ENCODE results near the gene PAK5.

The PAK5 gene

GRCh38 chr20:9523636-9524035 is 315.2 kb downstream of the PAK5 start:
- DNase-seq (ENCODE audit: low spot score) (no peak), FAIRE-seq (no peak)

DNA sequence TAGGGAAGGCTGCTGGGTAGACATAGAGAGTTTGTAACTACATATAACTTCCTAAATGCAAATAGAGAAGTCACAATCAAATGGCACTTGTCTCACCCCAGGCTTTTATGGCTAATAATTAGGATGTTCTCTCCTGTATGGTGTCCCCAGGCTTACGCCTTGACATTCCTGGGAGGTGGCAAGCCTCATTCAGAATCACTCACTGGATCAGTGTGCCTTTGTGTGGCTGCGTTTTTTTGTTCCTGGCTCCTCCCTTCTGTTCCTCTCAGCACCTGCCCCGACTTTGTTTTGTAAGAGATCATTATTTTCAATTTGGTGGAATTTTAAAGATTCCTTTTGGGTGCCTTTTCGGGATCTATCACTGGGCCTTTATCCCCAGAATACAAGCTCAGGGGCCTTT is 318.8 kb downstream of the PAK5 start:
- no peak for DNase-seq (ENCODE audit: low spot score)
- FAIRE-seq: no peak

GRCh38 chr20:9518576-9519175 is 320.2 kb downstream of the PAK5 start:
- FAIRE-seq (no peak), DNase-seq (ENCODE audit: low spot score) (no peak)

- DNase-seq (ENCODE audit: low spot score) (no peak), FAIRE-seq (no peak)
Observed at GRCh38 chr20:9517297-9518162, 321.3 kb downstream of the PAK5 start.

DNA sequence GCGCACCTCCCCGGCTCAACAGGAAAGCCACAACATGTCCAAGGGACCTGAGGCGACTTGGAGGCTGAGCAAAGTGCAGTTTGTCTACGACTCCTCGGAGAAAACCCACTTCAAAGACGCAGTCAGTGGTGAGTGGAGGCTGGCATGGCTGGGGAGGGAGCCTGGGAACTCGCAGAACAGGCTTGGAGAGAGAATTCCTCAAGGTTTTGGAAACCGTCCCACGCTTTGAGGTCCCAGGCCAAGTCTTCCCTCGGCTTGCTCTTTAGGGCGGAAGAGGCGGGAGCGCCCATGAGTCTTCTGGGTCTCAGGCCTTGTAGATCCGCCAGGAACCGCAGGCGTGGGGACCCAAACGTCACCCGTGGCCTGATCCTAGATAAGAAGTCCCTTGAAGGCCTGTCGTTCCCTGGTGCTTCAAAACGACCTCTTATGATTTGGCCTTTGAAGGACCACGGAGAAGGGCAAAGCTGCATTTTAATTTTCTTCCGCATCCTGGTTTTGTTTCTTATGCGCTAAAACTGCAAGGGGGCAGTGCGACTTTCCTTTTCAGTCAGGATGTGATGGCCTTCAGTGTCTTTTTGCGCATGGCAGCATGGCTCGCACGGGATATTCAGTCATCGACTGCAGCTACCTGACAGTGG is 322.5 kb downstream of the PAK5 start:
- DNase-seq (ENCODE audit: low spot score) (no peak), FAIRE-seq (no peak)

- no peak for FAIRE-seq
- DNase-seq (ENCODE audit: low spot score): no peak
Observed at GRCh38 chr20:9515741-9516233, 323.1 kb downstream of the PAK5 start.

- no peak for FAIRE-seq
- no peak for DNase-seq (ENCODE audit: low spot score)
Observed at GRCh38 chr20:9515214-9515585, 323.7 kb downstream of the PAK5 start.

- FAIRE-seq (no peak), DNase-seq (ENCODE audit: low spot score) (no peak)
Observed at GRCh38 chr20:9514461-9515213, 324.2 kb downstream of the PAK5 start, which contains the start of gene LAMP5. Gene LAMP5, plus strand, starts transcription at chr20:9514590. Its CDS starts 263 bp downstream, at chr20:9514853.

GRCh38 chr20:9514072-9514460 is 324.8 kb downstream of the PAK5 start:
- no peak for DNase-seq (ENCODE audit: low spot score)
- FAIRE-seq: no peak

- no peak for FAIRE-seq
- DNase-seq (ENCODE audit: low spot score): no peak
Observed at GRCh38 chr20:9510911-9511310, 328.0 kb downstream of the PAK5 start.

DNA sequence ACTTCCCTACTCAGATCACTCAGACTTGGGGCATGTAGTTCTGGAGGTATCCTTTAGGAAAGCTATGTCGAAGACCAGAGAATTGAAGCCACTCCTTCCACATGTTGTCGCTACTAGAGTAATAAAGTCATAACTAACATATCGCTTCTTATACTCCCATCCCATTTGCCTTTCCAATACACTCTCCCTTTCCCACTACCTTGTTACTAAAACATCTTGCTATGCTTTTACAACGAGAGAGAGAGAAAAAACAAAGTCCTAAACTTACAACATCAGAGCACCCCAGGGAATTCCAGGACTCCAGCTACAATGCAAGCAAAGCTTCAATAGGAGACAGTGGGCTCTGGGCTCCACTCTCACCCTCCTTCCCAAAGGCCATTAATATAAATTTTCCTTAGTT is 329.6 kb downstream of the PAK5 start:
- FAIRE-seq: no peak

GRCh38 chr20:9508696-9509178 is 330.1 kb downstream of the PAK5 start:
- DNase-seq (ENCODE audit: low spot score): no peak
- no peak for FAIRE-seq

More for the DNA sequence above, 329.6 kb downstream of the PAK5 start:
- DNase-seq (ENCODE audit: low spot score): no peak

- no peak for FAIRE-seq
- no peak for DNase-seq (ENCODE audit: low spot score)
Observed at GRCh38 chr20:9508240-9508661, 330.6 kb downstream of the PAK5 start.

GRCh38 chr20:9507544-9508239 is 331.2 kb downstream of the PAK5 start:
- DNase-seq (ENCODE audit: low spot score) (no peak), FAIRE-seq (no peak)

DNA sequence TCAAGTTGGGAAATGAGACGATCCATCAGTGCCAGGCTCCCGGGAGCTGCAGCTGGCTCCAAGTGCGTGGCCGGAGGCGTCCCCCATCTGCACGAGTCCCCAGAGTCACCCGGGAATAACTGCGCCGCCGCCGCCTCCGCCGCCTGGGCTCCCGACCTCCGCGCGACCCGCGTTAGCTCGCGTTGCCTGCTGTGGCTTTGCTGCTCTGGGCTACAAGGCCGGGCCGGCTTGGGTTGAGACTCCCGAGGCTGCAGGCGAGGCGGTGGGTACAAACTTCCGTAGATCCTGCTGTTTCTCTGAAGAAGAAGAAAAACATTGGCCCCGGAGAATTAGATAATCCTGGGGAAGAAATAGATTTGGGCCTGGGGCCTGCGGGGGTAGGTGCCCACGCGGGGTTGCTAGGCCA is 331.9 kb downstream of the PAK5 start:
- DNase-seq (ENCODE audit: low spot score) (no peak), FAIRE-seq (no peak)

GRCh38 chr20:9506280-9506821 is 332.5 kb downstream of the PAK5 start:
- no peak for DNase-seq (ENCODE audit: low spot score)
- no peak for FAIRE-seq

DNA sequence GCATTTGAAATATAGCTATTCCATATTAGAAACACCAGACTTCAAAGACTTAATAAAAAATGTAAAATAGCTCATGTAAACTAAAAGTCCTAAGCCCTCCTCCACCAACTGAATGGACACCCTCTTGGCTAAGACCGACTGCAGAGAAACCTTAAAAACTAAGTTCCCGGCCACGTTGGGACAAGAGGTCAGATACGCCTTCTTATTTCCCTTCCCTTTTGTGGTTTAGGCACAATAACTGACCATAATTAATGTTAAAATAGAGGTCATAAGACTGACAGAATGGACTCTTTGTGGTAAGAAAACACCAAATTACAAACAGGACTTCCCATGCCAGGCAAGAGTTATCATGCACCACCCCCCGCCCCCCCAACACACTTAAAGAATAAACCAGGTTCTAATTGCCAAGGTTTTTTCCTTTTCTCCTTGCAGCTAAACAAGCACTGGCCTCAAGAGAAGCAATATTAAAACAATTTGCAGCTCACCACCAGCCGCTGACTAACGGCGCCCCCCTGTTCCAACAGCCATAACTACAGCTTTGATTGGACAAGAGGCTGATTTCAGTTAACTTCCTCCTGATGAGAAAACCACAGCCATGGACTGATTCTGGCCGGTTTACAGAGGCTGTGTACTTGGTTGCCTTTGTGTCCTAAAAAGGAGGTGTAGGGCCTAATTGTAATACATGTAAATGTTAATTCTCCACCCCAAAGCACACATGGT is 335.2 kb downstream of the PAK5 start:
- DNase-seq (ENCODE audit: low spot score): no peak
- no peak for FAIRE-seq

DNA sequence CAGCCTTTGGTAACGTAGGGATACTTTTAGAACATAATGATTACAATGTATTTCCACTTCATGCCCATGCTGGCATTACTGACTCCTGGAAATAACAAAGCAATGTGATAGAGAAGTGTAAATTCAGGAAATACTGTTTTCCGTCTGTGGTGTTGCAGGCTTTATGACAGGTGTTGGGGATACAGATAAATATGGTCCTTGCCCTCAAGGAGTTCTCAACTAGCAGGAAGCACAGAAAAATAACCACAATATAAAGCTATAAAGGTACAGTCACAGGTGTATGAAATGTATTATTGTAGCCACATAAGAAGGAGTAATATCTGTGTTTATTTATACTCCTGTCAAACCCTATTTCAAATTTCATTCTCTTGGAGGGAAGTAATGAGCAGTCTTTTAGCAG is 337.4 kb downstream of the PAK5 start:
- FAIRE-seq: no peak

DNA sequence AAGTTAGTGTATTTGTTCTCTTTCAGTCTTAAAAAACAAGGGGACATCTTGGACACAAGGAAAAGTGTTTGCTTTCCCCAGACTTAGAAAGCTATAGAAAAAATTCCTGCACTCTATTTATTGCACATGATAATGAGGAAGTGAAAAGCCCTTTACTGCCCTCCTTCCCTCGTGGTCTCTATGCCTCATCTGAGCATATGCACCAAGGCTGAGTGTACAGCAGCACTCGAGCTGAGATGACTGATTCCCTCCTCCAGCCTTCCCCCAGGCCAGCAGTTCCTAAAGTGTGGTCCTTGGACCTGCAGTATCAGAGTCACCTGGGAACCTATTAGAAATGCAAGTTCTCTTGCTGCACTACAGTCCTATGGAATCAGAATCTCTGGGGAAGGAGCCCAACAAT is 338.8 kb downstream of the PAK5 start:
- no peak for DNase-seq (ENCODE audit: low spot score)
- no peak for FAIRE-seq

More for the DNA sequence above, 337.4 kb downstream of the PAK5 start:
- DNase-seq (ENCODE audit: low spot score): no peak
